Neuronal stem cell (in vitro differentiated cells): ENCODE data around the gene SOBP.

ENCODE experiments used
- DNase-seq: peaks from one replicate; pipeline ENCODE4 v3.0.0-alpha.2; 2013; ENCODE audit warnings: low spot score
- H2AFZ ChIP-seq: one replicate; pipeline ENCODE4 v1.6.1; 2013; ENCODE audit warnings: mild to moderate bottlenecking, low read length, inconsistent platforms
- H2AK5ac ChIP-seq: 2 replicates; pipeline ENCODE4 v1.6.1; 2013; ENCODE audit warnings: low read depth, mild to moderate bottlenecking, inconsistent platforms, low read length, moderate library complexity, mixed read lengths
- H2BK120ac ChIP-seq: 2 replicates; pipeline ENCODE4 v1.6.1; 2013; ENCODE audit warnings: low read depth, mild to moderate bottlenecking, inconsistent platforms, low read length, moderate library complexity, mixed read lengths
- H2BK12ac ChIP-seq: one replicate; pipeline ENCODE4 v1.6.1; 2013; ENCODE audit warnings: low read length, inconsistent platforms
- H2BK15ac ChIP-seq: 2 replicates; pipeline ENCODE4 v1.6.1; 2013; ENCODE audit warnings: mild to moderate bottlenecking, low read length, inconsistent platforms, mixed read lengths
- H2BK5ac ChIP-seq: one replicate; pipeline ENCODE4 v1.6.1; 2013; ENCODE audit warnings: inconsistent platforms, mild to moderate bottlenecking, low read length, moderate library complexity
- H3K14ac ChIP-seq: one replicate; pipeline ENCODE4 v1.6.1; 2013; ENCODE audit warnings: low read length, inconsistent platforms
- H3K18ac ChIP-seq: 2 replicates; pipeline ENCODE4 v1.6.1; 2013; ENCODE audit warnings: low read length, inconsistent platforms
- H3K23ac ChIP-seq: 2 replicates; pipeline ENCODE4 v1.6.1; 2013; ENCODE audit warnings: low read depth, mild to moderate bottlenecking, mixed read lengths, low read length, inconsistent platforms; ENCODE audit not compliant: poor library complexity
- H3K27ac ChIP-seq: replicated peaks from 3 replicates; pipeline ENCODE4 v1.5.1; 2013; ENCODE audit warnings: low read length, inconsistent platforms
- H3K27me3 ChIP-seq, 3 experiments: 2 replicates each; pipeline ENCODE4 v1.6.1; 2013; ENCODE audit warnings: low read length in 3 of 3, mild to moderate bottlenecking in 2 of 3, inconsistent platforms in 1 of 3, low read depth in 1 of 3, mixed read lengths in 1 of 3, moderate library complexity in 1 of 3; ENCODE audit not compliant: control insufficient read depth in 3 of 3, insufficient read depth in 3 of 3
- H3K36me3 ChIP-seq, 2 donors: replicated peaks in 1 of 2; 2 replicates each; pipeline ENCODE4 v1.6.1; 2013; ENCODE audit warnings: low read length in 2 of 2; ENCODE audit not compliant: control insufficient read depth in 2 of 2, insufficient read depth in 2 of 2
- H3K4ac ChIP-seq: 2 replicates; pipeline ENCODE4 v1.6.1; 2013; ENCODE audit warnings: inconsistent platforms, mild to moderate bottlenecking, low read length, moderate library complexity
- H3K4me1 ChIP-seq, 2 donors: 1 replicate in 1 of 2; 2 replicates in 1 of 2; pipeline ENCODE4 v1.6.1; 2013; ENCODE audit warnings: low read length in 2 of 2, low read depth in 1 of 2; ENCODE audit not compliant: control insufficient read depth in 2 of 2, insufficient read depth in 1 of 2
- H3K4me2 ChIP-seq: one replicate; pipeline ENCODE4 v1.6.1; 2013; ENCODE audit warnings: mild to moderate bottlenecking, low read length, inconsistent platforms; ENCODE audit not compliant: insufficient read depth, poor library complexity, severe bottlenecking
- H3K4me3 ChIP-seq, 2 donors: 2 replicates each; pipeline ENCODE4 v1.5.1; 2013; ENCODE audit warnings: low read length in 2 of 2, mild to moderate bottlenecking in 2 of 2, inconsistent platforms in 1 of 2, moderate library complexity in 1 of 2
- H3K79me1 ChIP-seq: one replicate; pipeline ENCODE4 v1.6.1; 2013; ENCODE audit warnings: low read depth, mild to moderate bottlenecking, inconsistent platforms, low read length, moderate library complexity
- H3K9ac ChIP-seq: one replicate; pipeline ENCODE4 v1.6.1; 2013; ENCODE audit warnings: mild to moderate bottlenecking, low read depth, low read length, inconsistent platforms; ENCODE audit not compliant: poor library complexity
- H3K9me3 ChIP-seq, 2 donors: replicated peaks in 1 of 2; 2 replicates each; pipeline versions ENCODE3 to v1.6.1; 2013; ENCODE audit warnings: low read length in 2 of 2, mild to moderate bottlenecking in 2 of 2, inconsistent platforms in 1 of 2, low read depth in 1 of 2, mixed read lengths in 1 of 2, moderate library complexity in 1 of 2; ENCODE audit not compliant: control insufficient read depth in 2 of 2, insufficient read depth in 1 of 2
- H4K8ac ChIP-seq: one replicate; pipeline ENCODE4 v1.6.1; 2013; ENCODE audit warnings: low read depth, mild to moderate bottlenecking, inconsistent platforms, low read length, moderate library complexity
- H4K91ac ChIP-seq: one replicate; pipeline ENCODE4 v1.6.1; 2013; ENCODE audit warnings: low read length, low read depth, mild to moderate bottlenecking, inconsistent platforms; ENCODE audit not compliant: poor library complexity
- WGBS, 2 donors: extraction: QIAGEN DNeasy Blood & Tissue Kit; methylation state at CpG; one replicate each; pipeline ENCODE4 v1.1.7; 2013; ENCODE audit warnings: missing lambda C conversion rate in 2 of 2, mixed read lengths in 1 of 2; ENCODE audit not compliant: insufficient read length in 2 of 2, insufficient replicate concordance in 1 of 2; ENCODE audit errors: extremely low coverage in 2 of 2; 5-methylcytosine and 5-hydroxymethylcytosine counted together

The SOBP gene

DNA sequence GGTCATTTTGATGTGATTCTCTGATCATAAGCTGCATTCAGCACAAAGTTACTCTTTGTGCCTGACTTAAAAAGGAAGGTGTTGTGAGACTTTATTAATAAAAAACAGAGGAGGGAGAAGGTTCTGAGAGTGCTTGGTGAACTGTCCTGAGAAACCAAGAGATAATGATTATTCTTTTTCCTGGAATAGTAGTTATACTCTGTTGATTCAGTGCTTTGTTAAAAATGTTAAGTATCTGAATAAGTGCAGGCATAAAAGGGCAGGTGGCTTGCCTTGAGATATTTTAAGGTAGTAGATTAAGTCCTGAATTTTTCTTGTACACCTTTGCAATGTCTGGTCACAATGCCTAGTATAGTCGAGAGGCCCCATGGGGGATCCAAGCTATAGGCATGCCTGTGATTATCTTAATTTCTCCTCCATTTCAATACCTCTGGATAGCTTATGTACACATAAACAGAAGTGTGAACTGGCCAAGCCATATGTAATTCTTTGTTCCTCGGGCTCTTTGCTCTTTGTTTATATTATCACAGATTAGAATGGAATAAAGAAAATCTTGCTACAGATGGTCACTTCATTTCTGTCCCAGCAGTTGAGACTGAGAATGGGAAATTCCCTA is 50.0 kb downstream of the SOBP start:
- Histone ChIP-seq H4K8ac (no peak overlapping the region), H3K36me3 (peaks cover 0 to 51% of the 10 kb centered on the region in 2 donors), H3K27ac (no peak overlapping the region), H2AFZ (no peak overlapping the region), H2BK12ac (no peak overlapping the region), H4K91ac (no peak overlapping the region), H3K4me2 (no peak overlapping the region), H3K9ac (no peak overlapping the region), H2AK5ac (no peak overlapping the region), H2BK15ac (no peak overlapping the region), H2BK5ac (no peak overlapping the region), H3K79me1 (no peaks in the 10 kb centered on the region), H3K14ac (no peak overlapping the region), H3K18ac (no peak overlapping the region), H3K9me3 (no peaks in the 10 kb centered on the region), H3K4ac (no peak overlapping the region), H3K4me3 (no peak overlapping the region), H3K23ac (no peak overlapping the region), H3K27me3 (no peaks in the 10 kb centered on the region), H3K4me1 (peaks cover 18 to 38% of the 10 kb centered on the region in 2 donors), H2BK120ac (no peak overlapping the region)
- no peak for DNase-seq
- WGBS, 2 donors: no CpG with 5 or more reads among the region's 2 CpGs

DNA sequence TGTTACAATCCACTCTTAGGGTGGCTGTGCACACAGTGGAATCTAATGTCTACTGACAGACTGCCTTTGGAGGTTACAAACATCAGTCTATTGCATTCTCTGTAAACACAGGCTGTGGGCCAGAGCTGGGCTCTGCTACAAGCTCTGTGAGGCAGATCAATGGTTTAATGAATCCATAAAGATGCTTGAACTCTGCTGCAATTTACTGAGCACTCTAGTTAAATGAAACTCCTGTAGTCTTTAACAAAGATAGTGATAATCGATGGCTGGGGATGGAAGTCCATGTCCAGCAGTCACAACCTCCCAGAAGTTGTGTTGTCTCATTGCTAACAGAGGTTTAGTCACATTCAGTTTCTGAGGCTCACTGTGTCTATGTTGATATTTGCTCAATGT is 50.5 kb downstream of the SOBP start:
- peaks cover 0 to 56% of the 10 kb centered on the region in 2 donors for H3K36me3 ChIP-seq
- H2BK5ac ChIP-seq: no peak overlapping the region
- H4K91ac ChIP-seq: no peak overlapping the region
- no peak overlapping the region for H3K27ac ChIP-seq
- no peaks in the 10 kb centered on the region for H3K9me3 ChIP-seq
- no peaks in the 10 kb centered on the region for H3K79me1 ChIP-seq
- no peak overlapping the region for H2BK12ac ChIP-seq
- H3K18ac ChIP-seq: no peak overlapping the region
- WGBS, 2 donors: no CpG with 5 or more reads among the region's 1 CpG
- H3K4ac ChIP-seq: no peak overlapping the region
- no peak overlapping the region for H2BK15ac ChIP-seq
- no peak overlapping the region for H3K4me3 ChIP-seq
- no peak overlapping the region for H4K8ac ChIP-seq
- no peaks in the 10 kb centered on the region for H3K27me3 ChIP-seq
- no peak overlapping the region for H2AFZ ChIP-seq
- no peak overlapping the region for H2BK120ac ChIP-seq
- H2AK5ac ChIP-seq: no peak overlapping the region
- H3K9ac ChIP-seq: no peak overlapping the region
- no peak for DNase-seq
- H3K4me2 ChIP-seq: no peak overlapping the region
- H3K4me1 ChIP-seq: peaks cover 15 to 35% of the 10 kb centered on the region in 2 donors
- H3K23ac ChIP-seq: no peak overlapping the region
- H3K14ac ChIP-seq: no peak overlapping the region

DNA sequence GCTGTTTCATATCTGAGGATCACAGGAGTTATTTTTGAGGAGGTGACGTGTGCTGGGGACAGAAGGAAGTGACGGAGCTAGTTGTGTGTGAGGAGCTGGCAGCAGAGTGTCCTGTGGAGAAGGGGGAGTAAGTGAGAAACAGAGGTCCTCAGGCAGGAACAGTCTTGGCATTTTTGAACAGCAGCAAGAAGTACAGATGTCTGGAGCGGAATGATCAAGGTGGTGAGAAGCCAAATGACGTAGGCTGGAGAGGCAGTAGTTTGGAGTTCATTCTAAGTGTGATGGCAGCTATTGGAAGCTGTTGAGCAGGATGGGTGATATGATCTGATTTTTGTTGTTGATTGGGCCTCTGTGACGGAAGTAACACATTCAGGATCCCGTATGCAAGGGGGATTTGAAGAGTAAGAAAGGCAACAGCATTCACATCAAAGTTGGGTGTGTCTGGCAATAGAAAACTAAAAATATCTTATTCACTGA is 52.3 kb downstream of the SOBP start:
- Histone ChIP-seq H4K91ac (no peak overlapping the region), H2BK120ac (no peak overlapping the region), H3K79me1 (no peaks in the 10 kb centered on the region), H3K27me3 (no peaks in the 10 kb centered on the region), H3K4me3 (no peak overlapping the region), H2AFZ (no peak overlapping the region), H3K4me2 (no peak overlapping the region), H3K9me3 (no peaks in the 10 kb centered on the region), H3K4ac (no peak overlapping the region), H2AK5ac (no peak overlapping the region), H2BK15ac (no peak overlapping the region), H3K23ac (no peak overlapping the region), H3K18ac (no peak overlapping the region), H3K27ac (no peak overlapping the region), H3K9ac (no peak overlapping the region), H2BK12ac (no peak overlapping the region), H4K8ac (no peak overlapping the region), H2BK5ac (no peak overlapping the region), H3K14ac (no peak overlapping the region), H3K4me1 (peaks cover 15 to 23% of the 10 kb centered on the region in 2 donors), H3K36me3 (peaks cover 0 to 70% of the 10 kb centered on the region in 2 donors)
- no peak for DNase-seq
- WGBS, 2 donors: no CpG with 5 or more reads among the region's 6 CpGs

DNA sequence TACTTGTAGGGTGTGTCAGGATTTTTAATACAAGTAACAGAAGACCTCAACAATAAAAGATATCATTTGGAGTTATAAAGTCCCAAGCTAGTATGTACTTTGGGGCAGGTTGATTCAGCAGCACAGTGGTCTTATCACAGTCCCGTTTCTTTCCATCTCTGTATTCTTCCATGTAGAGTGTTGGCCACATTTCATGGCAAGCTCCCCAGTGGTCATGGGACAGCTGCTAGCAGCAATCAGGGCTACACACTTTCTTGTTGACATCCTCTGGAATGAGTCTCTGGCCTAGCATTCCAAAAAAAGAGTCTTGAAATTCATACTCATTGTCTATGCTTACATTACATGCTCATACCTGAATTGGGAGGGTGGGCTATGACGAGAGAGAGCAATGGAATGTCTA is 53.2 kb downstream of the SOBP start:
- Histone ChIP-seq H3K27me3 (no peaks in the 10 kb centered on the region), H3K14ac (no peak overlapping the region), H3K18ac (no peak overlapping the region), H2AK5ac (no peak overlapping the region), H2BK5ac (no peak overlapping the region), H2AFZ (no peak overlapping the region), H2BK15ac (no peak overlapping the region), H3K27ac (no peak overlapping the region), H4K8ac (no peak overlapping the region), H3K4me1 (peaks cover 15 to 23% of the 10 kb centered on the region in 2 donors), H3K36me3 (peaks cover 0 to 69% of the 10 kb centered on the region in 2 donors), H2BK120ac (no peak overlapping the region), H3K79me1 (no peaks in the 10 kb centered on the region), H4K91ac (no peak overlapping the region), H3K9ac (no peak overlapping the region), H3K4me2 (no peak overlapping the region), H2BK12ac (no peak overlapping the region), H3K4me3 (no peak overlapping the region), H3K9me3 (no peaks in the 10 kb centered on the region), H3K23ac (no peak overlapping the region), H3K4ac (no peak overlapping the region)
- no peak for DNase-seq
- WGBS, 2 donors: no CpG with 5 or more reads among the region's 2 CpGs
